HepG2 (cell line): ENCODE results near the gene ULK4. TPM values are rescaled to one million over a fixed set of nuclear protein-coding genes. Genes with fewer than 3 reads are reported as not detected.
A peak's percentile ranks its signal among the peaks of the same experiment; 100 is the strongest.

Experiments
- ARID3A ChIP-seq: IDR thresholded peaks from 2 replicates; pipeline ENCODE4 v1.6.1; 2012; ENCODE audit warnings: low read depth, low read length, improper control_type of control experiment
- ARID5B ChIP-seq: IDR thresholded peaks from 2 replicates; pipeline ENCODE4 v1.4.0; 2020; ENCODE audit warnings: mild to moderate bottlenecking, missing genetic modification reagents
- ARNT2 ChIP-seq: sonication (generic); formaldehyde crosslinking; IDR thresholded peaks from 2 replicates; pipeline ENCODE4 v1.8.0; 2022; ENCODE audit warnings: mild to moderate bottlenecking, low read depth, missing genetic modification reagents, moderate library complexity
- DMTF1 ChIP-seq: sonication (generic); formaldehyde crosslinking; IDR thresholded peaks from 2 replicates; pipeline ENCODE4 v1.4.0; 2020; ENCODE audit warnings: mild to moderate bottlenecking, missing genetic modification reagents
- FOXJ3 ChIP-seq: sonication (generic); formaldehyde crosslinking; IDR thresholded peaks from 2 replicates; pipeline ENCODE4 v1.4.0; 2020; ENCODE audit warnings: missing genetic modification reagents, mild to moderate bottlenecking, borderline replicate concordance
- GTF2F1 ChIP-seq: fragments of 150-350 bp; IDR thresholded peaks from 2 replicates; pipeline ENCODE4 v1.6.1; 2014; ENCODE audit warnings: low read length
- LBX2 ChIP-seq: sonication (generic); formaldehyde crosslinking; IDR thresholded peaks from 2 replicates; pipeline ENCODE4 v1.5.0; 2020; ENCODE audit warnings: missing genetic modification reagents, mild to moderate bottlenecking, borderline replicate concordance
- MED1 ChIP-seq: sonication (generic); formaldehyde crosslinking; IDR thresholded peaks from 2 replicates; pipeline ENCODE4 v1.4.0; 2020; ENCODE audit warnings: missing genetic modification reagents
- MEIS1 ChIP-seq: sonication (generic); formaldehyde crosslinking; IDR thresholded peaks from 2 replicates; pipeline ENCODE4 v1.9.0; 2021; ENCODE audit warnings: mild to moderate bottlenecking, missing genetic modification reagents, moderate library complexity, borderline replicate concordance
- MXD3 ChIP-seq: IDR thresholded peaks from 2 replicates; pipeline ENCODE4 v1.6.1; 2016; ENCODE audit warnings: mild to moderate bottlenecking, missing biosample characterization, missing genetic modification reagents
- PHF20 ChIP-seq: sonication (generic); formaldehyde crosslinking; IDR thresholded peaks from 2 replicates; pipeline ENCODE4 v1.5.0; 2020; ENCODE audit warnings: mild to moderate bottlenecking, missing genetic modification reagents
- RFXANK ChIP-seq: IDR thresholded peaks from 2 replicates; pipeline ENCODE4 v1.6.1; 2016
- SATB2 ChIP-seq: sonication (generic); formaldehyde crosslinking; IDR thresholded peaks from 2 replicates; pipeline ENCODE4 v1.5.0; 2020; ENCODE audit warnings: missing genetic modification reagents
- THAP7 ChIP-seq: sonication (generic); formaldehyde crosslinking; IDR thresholded peaks from 2 replicates; pipeline ENCODE4 v1.8.1; 2023; ENCODE audit warnings: mild to moderate bottlenecking, missing genetic modification reagents
- ZBTB25 ChIP-seq: IDR thresholded peaks from 2 replicates; pipeline ENCODE4 v1.6.1; 2018; ENCODE audit warnings: missing genetic modification reagents
- ZNF207 ChIP-seq: fragments of 450-650 bp; IDR thresholded peaks from 2 replicates; pipeline ENCODE4 v1.6.1; 2016; ENCODE audit warnings: antibody characterized with exemption, borderline replicate concordance
- ZNF691 ChIP-seq: sonication (generic); formaldehyde crosslinking; IDR thresholded peaks from 2 replicates; pipeline ENCODE4 v1.4.0; 2020; ENCODE audit warnings: missing genetic modification reagents, low read depth, mild to moderate bottlenecking, borderline replicate concordance
- polyA plus RNA-seq, 8 experiments: library from polyadenylated mRNA; depleted of rRNA in 3 of 8; stranded (reverse) in 7 of 8; unstranded in 1 of 8; fragments of >200 nt; fragmentation: Illumina TruSeq in 4 of 8; extraction: Trizol in 4 of 8; gene quantifications; 2 replicates each; pipeline versions ENCODE4 v1.2.1 to v1.2.3, GENCODE V29; 2011 to 2016; ENCODE audit warnings: low read depth in 4 of 8, missing spikeins in 1 of 8, mixed read lengths in 1 of 8; ENCODE audit not compliant: insufficient read depth in 1 of 8
- total RNA-seq, 5 experiments: library from RNA; depleted of rRNA; stranded (reverse); fragments of >200 nt; fragmentation: Illumina TruSeq; extraction: Trizol; gene quantifications; 2 replicates each; pipeline ENCODE4 v1.2.3, GENCODE V29; 2016; ENCODE audit warnings: low read depth in 1 of 5

ULK4 gene
- total and polyA plus RNA-seq, 2 of the 13 experiments (the other 11 are each of a cell fraction or from before 2014, with no cell fraction given) = 6.7 to 11.8 TPM

- TF ChIP-seq GTF2F1 (0 out of 2 replicates have a peak, but pooled peaks have one; percentile 26), MEIS1 (CRISPR knock-in tag) (peak; percentile 72; the same call in 1 of the 2 replicates), ARNT2 (no peak; the same call in 1 of the 2 replicates), FOXJ3 (CRISPR knock-in tag) (peak; percentile 49; the same call in 1 of the 2 replicates), LBX2 (no peak), PHF20 (CRISPR knock-in tag) (no peak), ZNF691 (CRISPR knock-in tag) (peak; percentile 77; the same call in 1 of the 2 replicates), DMTF1 (CRISPR knock-in tag) (no peak), MED1 (CRISPR knock-in tag) (peak; percentile 94), ZBTB25 (peak; percentile 91), RFXANK (CRISPR knock-in tag) (peak; percentile 39; the same call in 1 of the 2 replicates), THAP7 (CRISPR knock-in tag) (no peak), ZNF207 (no peak), MXD3 (CRISPR knock-in tag) (no peak), ARID5B (peak; percentile 98), SATB2 (CRISPR knock-in tag) (no peak), ARID3A (peak; percentile 96)
These were observed 693.8 kb downstream of the ULK4 start (continued) for GRCh38 chr3:41267975-41268640.
